A549 (cell line): ENCODE measurements around the gene UNC5C. TPM values are rescaled to one million over a fixed set of nuclear protein-coding genes. Genes with fewer than 3 reads are reported as not detected.

ENCODE experiments used
- ATAC-seq, 2 experiments: fragments of 200-7000 bp in 1 of 2; fragments of >200 bp in 1 of 2; cut with Nextera tagmentation in 1 of 2; cut with Tn5 transposase in 1 of 2; 3 replicates each; pipeline versions ENCODE4 v1.8.0 to v1.9.1; 2018 to 2020; ENCODE audit warnings: mild to moderate bottlenecking in 1 of 2, moderate library complexity in 1 of 2
- CTCF ChIA-PET: fragments of 300-600 bp; sonication (Branson Sonifier 250); formaldehyde crosslinking; extraction: SDS; loops from one replicate; lab custom pipeline; 2021; ENCODE audit warnings: antibody characterized with exemption, inconsistent platforms; lab: Yijun Ruan, JAX
- POLR2A ChIA-PET: fragments of 350-600 bp; formaldehyde crosslinking; extraction: SDS; loops from one replicate; lab custom pipeline; 2021; ENCODE audit warnings: antibody characterized with exemption, inconsistent platforms; lab: Yijun Ruan, JAX
- DNase-seq, 2 experiments: peaks; one replicate each; pipeline versions ENCODE4 v3.0.0 to v3.0.0-alpha.2; 2011 to 2016; ENCODE audit warnings: low read depth in 1 of 2, low spot score in 1 of 2
- FAIRE-seq: peaks from 2 replicates; lab custom pipeline; 2011; peaks lifted over from hg19 to GRCh38; lab: Jason Lieb, UNC
- H3K27ac ChIP-seq, 2 experiments: fragments of >200 bp; sonication (Bioruptor Twin); formaldehyde crosslinking; 3 replicates each; pipeline ENCODE4 v1.5.1; 2016 to 2017
- H3K4me1 ChIP-seq: fragments of >200 bp; sonication (Bioruptor Twin); formaldehyde crosslinking; 3 replicates; pipeline ENCODE4 v1.6.1; 2016
- H3K4me2 ChIP-seq: fragments of >200 bp; sonication (Bioruptor Twin); formaldehyde crosslinking; 3 replicates; pipeline ENCODE4 v1.6.1; 2016
- H3K4me3 ChIP-seq: fragments of >200 bp; sonication (Bioruptor Twin); formaldehyde crosslinking; 3 replicates; pipeline ENCODE4 v1.5.1; 2016
- H3K9me3 ChIP-seq: fragments of >200 bp; sonication (Bioruptor Twin); formaldehyde crosslinking; 3 replicates; pipeline ENCODE4 v1.6.1; 2016
- BHLHE40 ChIP-seq: IDR thresholded peaks from 2 replicates; pipeline ENCODE4 v1.6.1; 2012; ENCODE audit warnings: low read depth, low read length, inconsistent platforms
- CBX2 ChIP-seq: fragments of 200-600 bp; sonication (generic); IDR thresholded peaks from 2 replicates; pipeline ENCODE4 v1.6.1; 2016; ENCODE audit warnings: low read depth, mild to moderate bottlenecking, borderline replicate concordance
- CBX8 ChIP-seq: fragments of 200-600 bp; sonication (generic); IDR thresholded peaks from 2 replicates; pipeline ENCODE4 v1.6.1; 2016
- CHD4 ChIP-seq: fragments of 200-600 bp; sonication (generic); IDR thresholded peaks from 2 replicates; pipeline ENCODE4 v1.6.1; 2016; ENCODE audit warnings: antibody characterized with exemption, mild to moderate bottlenecking, borderline replicate concordance
- EP300 ChIP-seq, 2 experiments: fragments of >200 bp; sonication (Bioruptor Twin); formaldehyde crosslinking; IDR thresholded peaks; 2 replicates in 1 of 2; 3 replicates in 1 of 2; pipeline ENCODE4 v1.6.1; 2016 to 2017
- FOSB ChIP-seq: fragments of 250-450 bp; sonication (Bioruptor Pico); IDR thresholded peaks from 2 replicates; pipeline ENCODE4 v1.5.0; 2020; ENCODE audit warnings: mild to moderate bottlenecking, moderate library complexity
- FOXS1 ChIP-seq: fragments of 250-450 bp; sonication (Bioruptor Pico); IDR thresholded peaks from 2 replicates; pipeline ENCODE4 v1.5.0; 2020; ENCODE audit warnings: mild to moderate bottlenecking, moderate library complexity
- HDAC2 ChIP-seq: fragments of 200-600 bp; sonication (generic); IDR thresholded peaks from 2 replicates; pipeline ENCODE4 v1.6.1; 2016
- HEYL ChIP-seq: fragments of 250-450 bp; sonication (Bioruptor Pico); IDR thresholded peaks from 2 replicates; pipeline ENCODE4 v1.8.0; 2021; ENCODE audit warnings: mild to moderate bottlenecking, moderate library complexity
- HOXA7 ChIP-seq: fragments of 250-450 bp; sonication (Bioruptor Pico); IDR thresholded peaks from 2 replicates; pipeline ENCODE4 v1.5.0; 2020; ENCODE audit warnings: mild to moderate bottlenecking, moderate library complexity
- HOXB13 ChIP-seq: fragments of 250-450 bp; sonication (Bioruptor Pico); IDR thresholded peaks from 2 replicates; pipeline ENCODE4 v1.5.0; 2020; ENCODE audit warnings: low read depth, mild to moderate bottlenecking, moderate library complexity
- HOXB5 ChIP-seq: fragments of 250-450 bp; sonication (Bioruptor Pico); IDR thresholded peaks from 2 replicates; pipeline ENCODE4 v1.5.0; 2020; ENCODE audit warnings: mild to moderate bottlenecking, moderate library complexity
- JUN ChIP-seq, 2 experiments: fragments of >200 bp; sonication (Bioruptor Twin); formaldehyde crosslinking; IDR thresholded peaks; 2 replicates in 1 of 2; 3 replicates in 1 of 2; pipeline ENCODE4 v1.6.1; 2016 to 2017
- JUNB ChIP-seq: fragments of >200 bp; sonication (Bioruptor Twin); formaldehyde crosslinking; IDR thresholded peaks from 2 replicates; pipeline ENCODE4 v1.6.1; 2016
- KDM1A ChIP-seq: fragments of 200-600 bp; sonication (generic); IDR thresholded peaks from 2 replicates; pipeline ENCODE4 v1.6.1; 2016; ENCODE audit warnings: low read depth, mild to moderate bottlenecking
- MAFK ChIP-seq: fragments of 450-650 bp; IDR thresholded peaks from 2 replicates; pipeline ENCODE4 v1.6.1; 2014; ENCODE audit not compliant: partially characterized antibody
- RARB ChIP-seq: fragments of 250-450 bp; sonication (Bioruptor Pico); IDR thresholded peaks from 2 replicates; pipeline ENCODE4 v1.8.0; 2021; ENCODE audit warnings: mild to moderate bottlenecking, moderate library complexity
- RNF2 ChIP-seq: fragments of 200-600 bp; sonication (generic); IDR thresholded peaks from 2 replicates; pipeline ENCODE4 v1.6.1; 2016; ENCODE audit warnings: low read depth, mild to moderate bottlenecking, antibody characterized with exemption, moderate library complexity, borderline replicate concordance
- SREBF2 ChIP-seq: fragments of 450-650 bp; IDR thresholded peaks from 2 replicates; pipeline ENCODE4 v1.6.1; 2014; ENCODE audit warnings: mild to moderate bottlenecking, moderate library complexity
- TFCP2L1 ChIP-seq: fragments of 250-450 bp; sonication (Bioruptor Pico); IDR thresholded peaks from 2 replicates; pipeline ENCODE4 v1.5.0; 2021; ENCODE audit warnings: mild to moderate bottlenecking
- TP53 ChIP-seq: fragments of 250-450 bp; sonication (Bioruptor Pico); IDR thresholded peaks from 2 replicates; pipeline ENCODE4 v1.5.0; 2021; ENCODE audit warnings: mild to moderate bottlenecking, moderate library complexity
- ZSCAN20 ChIP-seq: fragments of 250-450 bp; sonication (Bioruptor Pico); IDR thresholded peaks from 2 replicates; pipeline ENCODE4 v1.8.0; 2022; ENCODE audit warnings: mild to moderate bottlenecking, moderate library complexity
- WGBS: methylation state at CpG from one replicate; pipeline ENCODE4 v1.1.6; 2017; ENCODE audit errors: missing lambda C conversion rate; 5-methylcytosine and 5-hydroxymethylcytosine counted together
- polyA plus RNA-seq, 4 experiments: library from polyadenylated mRNA; depleted of rRNA in 3 of 4; stranded (reverse); fragments of >200 nt; fragmentation: RNase III in 1 of 4; extraction: RNeasy Plus Mini Kit Qiagen cat#74134 plus additional on column Dnase treatment in 1 of 4; gene quantifications; 2 replicates in 3 of 4; 3 replicates in 1 of 4; pipeline ENCODE4 v1.2.3, GENCODE V29; 2011 to 2017
- TF ChIP-seq, protein P1 (sequence below): fragments of >200 bp; sonication (Bioruptor Twin); formaldehyde crosslinking; IDR thresholded peaks from 3 replicates; pipeline ENCODE4 v1.6.1; 2016
- TF ChIP-seq, protein P2 (sequence below): fragments of 250-450 bp; sonication (Bioruptor Pico); IDR thresholded peaks from 2 replicates; pipeline ENCODE4 v1.5.0; 2020; ENCODE audit warnings: low read depth, mild to moderate bottlenecking, moderate library complexity
- TF ChIP-seq, protein P3 (sequence below): IDR thresholded peaks from 2 replicates; pipeline ENCODE4 v1.6.1; 2012
- TF ChIP-seq, protein P4 (sequence below): IDR thresholded peaks from 2 replicates; pipeline ENCODE4 v1.6.1; 2012; ENCODE audit warnings: low read depth, borderline replicate concordance

UNC5C gene
- polyA plus RNA-seq, 2 of the 4 experiments (the other 2 are of a cell fraction), result 0.13 TPM; not detected in 1

DNA sequence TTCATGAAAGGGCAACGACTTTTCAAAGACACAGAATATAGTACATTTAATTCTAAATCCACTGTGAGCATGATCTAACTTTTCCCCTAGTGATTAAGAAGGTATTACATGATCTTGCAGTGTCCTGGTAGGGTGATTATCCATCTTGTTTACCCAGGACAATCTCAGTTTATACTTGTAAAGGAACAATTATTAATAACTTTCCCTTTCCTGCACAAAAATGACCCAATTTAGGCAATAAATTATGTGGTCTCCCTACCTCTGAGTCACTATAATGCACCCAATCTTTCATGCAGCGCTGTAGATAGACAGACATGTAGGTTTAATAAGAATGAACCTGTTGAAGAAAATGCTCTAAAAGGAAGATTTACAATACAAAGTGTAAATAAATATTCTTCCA is 22.7 kb downstream of the UNC5C start:
- DNase-seq, result no peak
- CTCF ChIA-PET, result no interaction called here
- H3K9me3 ChIP-seq, result no peaks in the 10 kb centered on the region
- no peak overlapping the region for H3K4me2 ChIP-seq
- TF ChIP-seq CBX8 (no peak), RARB (CRISPR knock-in tag) (no peak), BHLHE40 (no peak), HEYL (no peak), RNF2 (no peak)
- TF ChIP-seq, all 56 proteins: peak for 0
- Histone ChIP-seq H3K4me1 (no peaks in the 10 kb centered on the region), H3K4me3 (no peak overlapping the region), H3K27ac (no peak overlapping the region)
- 50% methylated on average over 2 of the region's 2 CpGs for WGBS
- POLR2A ChIA-PET, result no interaction called here
- no peak for FAIRE-seq
- ATAC-seq, result no peak

DNA sequence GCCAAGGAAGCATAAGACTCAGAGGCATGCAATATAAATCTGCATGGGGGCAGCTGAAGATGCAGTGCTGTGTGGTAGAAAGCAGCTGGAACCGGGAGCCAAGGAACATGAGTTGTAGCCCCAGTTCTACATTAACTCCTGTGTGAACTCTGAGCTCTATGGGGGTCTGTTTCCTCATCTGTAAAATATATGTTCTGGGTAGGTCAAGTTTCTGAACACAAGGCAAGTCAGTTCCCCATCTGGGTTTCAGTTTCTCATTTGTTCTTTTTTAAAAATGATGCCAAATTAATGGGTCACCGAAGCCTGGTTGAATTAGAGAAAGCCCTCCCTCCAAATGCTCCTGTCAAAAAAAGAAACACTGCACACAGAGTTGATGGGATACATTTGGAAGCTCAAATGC is 24.0 kb downstream of the UNC5C start:
- no peak overlapping the region for H3K4me2 ChIP-seq
- FAIRE-seq, result no peak
- POLR2A ChIA-PET, result no interaction called here
- CTCF ChIA-PET, result no interaction called here
- no peak overlapping the region for H3K27ac ChIP-seq
- no peaks in the 10 kb centered on the region for H3K9me3 ChIP-seq
- no peak for DNase-seq
- H3K4me3 ChIP-seq, result no peak overlapping the region
- TF ChIP-seq SREBF2, result no peak
- no peak for TF ChIP-seq HDAC2
- TF ChIP-seq TP53 (CRISPR knock-in tag), result no peak
- TF ChIP-seq KDM1A, result no peak
- no peak for TF ChIP-seq HOXB5 (CRISPR knock-in tag)
- TF ChIP-seq EP300 (IDR thresholded peaks at IDR 0.05), result no peak
- no peak for TF ChIP-seq HOXA7 (CRISPR knock-in tag)
- TF ChIP-seq CBX8, result no peak
- no peak for TF ChIP-seq HOXB13 (CRISPR knock-in tag)
- TF ChIP-seq RARB (CRISPR knock-in tag), result no peak
- TF ChIP-seq, protein P1, sequence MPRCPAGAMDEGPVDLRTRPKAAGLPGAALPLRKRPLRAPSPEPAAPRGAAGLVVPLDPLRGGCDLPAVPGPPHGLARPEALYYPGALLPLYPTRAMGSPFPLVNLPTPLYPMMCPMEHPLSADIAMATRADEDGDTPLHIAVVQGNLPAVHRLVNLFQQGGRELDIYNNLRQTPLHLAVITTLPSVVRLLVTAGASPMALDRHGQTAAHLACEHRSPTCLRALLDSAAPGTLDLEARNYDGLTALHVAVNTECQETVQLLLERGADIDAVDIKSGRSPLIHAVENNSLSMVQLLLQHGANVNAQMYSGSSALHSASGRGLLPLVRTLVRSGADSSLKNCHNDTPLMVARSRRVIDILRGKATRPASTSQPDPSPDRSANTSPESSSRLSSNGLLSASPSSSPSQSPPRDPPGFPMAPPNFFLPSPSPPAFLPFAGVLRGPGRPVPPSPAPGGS, result no peak
- TF ChIP-seq, protein P2, sequence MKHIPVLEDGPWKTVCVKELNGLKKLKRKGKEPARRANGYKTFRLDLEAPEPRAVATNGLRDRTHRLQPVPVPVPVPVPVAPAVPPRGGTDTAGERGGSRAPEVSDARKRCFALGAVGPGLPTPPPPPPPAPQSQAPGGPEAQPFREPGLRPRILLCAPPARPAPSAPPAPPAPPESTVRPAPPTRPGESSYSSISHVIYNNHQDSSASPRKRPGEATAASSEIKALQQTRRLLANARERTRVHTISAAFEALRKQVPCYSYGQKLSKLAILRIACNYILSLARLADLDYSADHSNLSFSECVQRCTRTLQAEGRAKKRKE, result no peak
- no peak for TF ChIP-seq FOXS1 (CRISPR knock-in tag)
- no peak for TF ChIP-seq JUNB
- no peak for TF ChIP-seq RNF2
- no peak for TF ChIP-seq HEYL
- no peak for TF ChIP-seq TFCP2L1 (CRISPR knock-in tag)
- TF ChIP-seq CHD4, result no peak
- TF ChIP-seq, protein P3, sequence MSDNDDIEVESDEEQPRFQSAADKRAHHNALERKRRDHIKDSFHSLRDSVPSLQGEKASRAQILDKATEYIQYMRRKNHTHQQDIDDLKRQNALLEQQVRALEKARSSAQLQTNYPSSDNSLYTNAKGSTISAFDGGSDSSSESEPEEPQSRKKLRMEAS, result no peak
- no peaks in the 10 kb centered on the region for H3K4me1 ChIP-seq
- no peak for ATAC-seq
- 67% methylated on average over 2 of the region's 2 CpGs for WGBS

DNA sequence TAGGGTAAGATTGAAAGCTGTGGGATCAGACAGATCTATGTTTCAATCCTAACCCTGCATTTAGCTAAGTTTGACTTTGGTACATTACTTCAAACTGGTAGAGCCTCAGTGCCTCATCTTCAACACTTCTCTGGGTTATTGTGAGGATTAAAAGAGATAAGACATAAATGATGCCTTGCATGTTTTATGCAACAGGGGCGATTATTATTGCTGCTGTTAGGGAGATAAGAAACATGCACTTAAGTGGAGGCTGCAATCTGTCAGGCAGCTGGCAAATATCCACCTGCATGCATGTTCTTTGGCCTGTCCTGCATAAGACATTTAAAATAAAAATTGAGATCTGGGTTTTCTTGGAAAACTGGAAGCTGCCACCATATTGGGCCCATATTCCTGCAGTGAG is 24.6 kb downstream of the UNC5C start:
- WGBS, result 67% methylated on average over 1 of the region's 1 CpG
- no peak for FAIRE-seq
- Histone ChIP-seq H3K27ac (no peak overlapping the region), H3K4me3 (no peak overlapping the region), H3K4me1 (no peaks in the 10 kb centered on the region), H3K4me2 (no peak overlapping the region), H3K9me3 (no peaks in the 10 kb centered on the region)
- DNase-seq, result no peak
- TF ChIP-seq CBX8 (no peak), HOXB5 (CRISPR knock-in tag) (no peak), ZSCAN20 (no peak), KDM1A (no peak), RARB (CRISPR knock-in tag) (no peak), BHLHE40 (no peak), FOSB (no peak), MAFK (no peak), CBX2 (no peak), JUN (IDR thresholded peaks at IDR 0.05) (no peak)
- TF ChIP-seq, protein P1, result no peak
- TF ChIP-seq, protein P4, sequence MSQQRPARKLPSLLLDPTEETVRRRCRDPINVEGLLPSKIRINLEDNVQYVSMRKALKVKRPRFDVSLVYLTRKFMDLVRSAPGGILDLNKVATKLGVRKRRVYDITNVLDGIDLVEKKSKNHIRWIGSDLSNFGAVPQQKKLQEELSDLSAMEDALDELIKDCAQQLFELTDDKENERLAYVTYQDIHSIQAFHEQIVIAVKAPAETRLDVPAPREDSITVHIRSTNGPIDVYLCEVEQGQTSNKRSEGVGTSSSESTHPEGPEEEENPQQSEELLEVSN, result no peak
- ChIA-PET CTCF (interaction anchor here (1.5 kb wide), 1 partner anchor 14 kb away, joined by 3 read pairs; no protein-coding TSS in a partner anchor), POLR2A (no interaction called here)
- ATAC-seq, result no peak
